Endometrial microvascular endothelial cells (primary cell): ENCODE results near the gene SYT9. TPM values are rescaled to one million over a fixed set of nuclear protein-coding genes. Genes with fewer than 3 reads are reported as not detected.

Experiments used
- in situ Hi-C: cut with HindIII; loops from 2 replicates; pipeline ENCODE4 v1.10.0; 2017; ENCODE audit warnings: low sequenced_read_pairs, low pct_unique_long_range_greater_than_20kb; ENCODE audit errors: inconsistent ontology term
- total RNA-seq: library from RNA; depleted of rRNA; stranded (reverse); fragments of >200 nt; gene quantifications from one replicate; pipeline ENCODE4 v1.2.3, GENCODE V29; 2015; ENCODE audit errors: inconsistent ontology term

The SYT9 gene
- total RNA-seq = 1.8 TPM

DNA sequence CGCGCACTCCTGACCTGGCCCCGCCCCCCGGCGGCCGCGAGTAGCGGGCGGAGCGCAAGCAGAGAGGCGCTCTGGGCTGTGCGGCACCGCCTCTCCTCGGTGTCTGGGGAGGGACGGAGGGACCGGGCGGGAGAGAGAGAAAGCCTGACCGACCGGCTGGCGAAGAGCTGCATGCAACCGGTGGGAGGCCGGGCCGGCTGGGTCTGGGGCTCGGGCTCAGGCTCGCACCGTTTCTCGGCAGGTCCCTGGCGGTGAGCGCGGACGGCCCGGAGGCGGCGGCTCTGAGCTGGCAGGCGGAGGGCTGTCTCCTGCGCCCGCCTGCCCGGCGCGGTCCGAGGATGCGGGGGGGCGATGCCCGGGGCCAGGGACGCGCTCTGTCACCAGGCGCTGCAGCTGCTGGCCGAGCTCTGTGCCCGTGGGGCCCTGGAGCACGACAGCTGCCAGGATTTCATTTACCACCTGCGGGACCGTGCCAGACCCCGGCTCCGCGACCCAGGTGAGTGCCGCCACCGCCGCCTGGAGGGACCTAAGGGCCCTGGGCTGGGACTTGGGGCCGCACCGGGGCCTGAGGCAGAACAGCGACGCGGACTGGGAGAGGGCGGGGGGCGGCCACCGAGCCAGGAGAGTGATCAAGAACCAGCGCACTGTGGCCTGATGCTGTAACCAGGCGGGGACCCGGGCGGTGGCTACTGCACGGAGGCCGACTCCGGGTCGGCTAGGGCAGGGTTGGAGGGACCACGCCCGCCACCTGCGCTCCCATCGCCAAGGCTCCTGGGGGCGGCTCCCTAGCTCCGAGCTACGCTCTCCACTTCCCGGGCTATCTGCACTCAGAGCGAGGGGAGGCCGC lies at the start of gene SYT9:
SYT9 (plus strand) TSS at position 69 of the 847 bp plus-strand sequence; CDS start at position 352, 283 bp downstream.
- in situ Hi-C loops = no loop called here

GRCh38 chr11:7202412-7202811 lies 49.3 kb upstream of the SYT9 start:
- in situ Hi-C loops = no loop called here

DNA sequence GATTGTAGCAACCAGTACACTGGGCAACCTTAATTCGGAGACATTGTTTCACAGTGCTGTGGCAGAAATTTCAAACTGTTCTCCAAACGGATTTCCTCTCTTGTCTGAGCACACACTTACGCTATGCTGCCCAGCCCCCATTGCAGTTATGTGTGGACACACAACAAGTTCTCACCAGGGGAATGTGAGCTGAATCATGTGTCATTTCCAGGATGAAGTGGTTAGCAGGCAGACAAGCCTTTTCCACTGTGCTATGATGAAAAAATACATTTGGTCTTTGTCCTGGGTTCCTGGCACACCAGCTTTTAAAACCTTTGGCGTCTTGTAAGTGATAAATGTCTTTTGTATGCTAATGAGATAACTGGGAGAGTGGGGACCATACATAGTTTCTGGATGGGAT lies 46.9 kb upstream of the SYT9 start:
- in situ Hi-C loops = no loop called here

DNA sequence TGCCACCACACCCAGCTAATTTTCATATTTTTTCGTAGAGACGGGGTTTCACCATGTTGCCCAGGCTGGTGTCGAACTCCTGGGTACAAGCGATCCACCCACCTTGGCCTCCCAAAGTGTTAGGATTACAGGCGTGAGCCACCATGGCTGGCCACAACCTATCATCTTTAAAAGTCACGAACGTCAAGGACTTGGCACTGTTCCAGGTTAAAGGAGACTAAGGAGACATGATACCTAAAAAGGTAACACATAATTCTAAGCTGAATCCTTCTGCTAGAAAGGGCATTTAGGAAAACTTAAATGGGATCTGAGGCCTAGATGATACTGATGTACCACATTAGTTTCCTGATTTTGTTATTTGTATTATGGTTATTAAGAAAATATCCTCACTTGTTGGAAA lies 43.3 kb upstream of the SYT9 start:
- in situ Hi-C loops = no loop called here

DNA sequence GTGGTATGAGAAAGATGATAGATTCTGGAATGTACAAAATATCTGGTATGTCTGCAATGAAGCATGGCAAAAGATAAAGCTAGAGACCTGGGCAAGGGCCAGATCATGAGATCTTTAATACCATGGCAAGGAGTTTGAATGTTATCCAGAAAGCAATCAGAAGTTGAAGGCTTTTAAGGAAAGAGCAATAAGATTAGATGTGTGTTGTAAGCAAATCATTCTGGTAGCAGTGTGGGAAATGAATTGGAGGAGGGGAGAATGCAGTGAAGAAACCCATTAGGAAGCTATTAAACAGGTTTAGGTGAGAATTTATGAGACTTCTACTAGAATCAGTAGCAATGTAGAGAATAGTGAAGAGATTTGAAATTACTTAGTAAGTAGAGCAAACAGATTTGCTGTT lies 32.2 kb upstream of the SYT9 start:
- in situ Hi-C loops = no loop called here

- in situ Hi-C loops = no loop called here
These were observed 31.1 kb upstream of the SYT9 start for GRCh38 chr11:7220636-7221035.

- in situ Hi-C loops = no loop called here
These were observed 29.1 kb upstream of the SYT9 start for GRCh38 chr11:7222619-7223018.

DNA sequence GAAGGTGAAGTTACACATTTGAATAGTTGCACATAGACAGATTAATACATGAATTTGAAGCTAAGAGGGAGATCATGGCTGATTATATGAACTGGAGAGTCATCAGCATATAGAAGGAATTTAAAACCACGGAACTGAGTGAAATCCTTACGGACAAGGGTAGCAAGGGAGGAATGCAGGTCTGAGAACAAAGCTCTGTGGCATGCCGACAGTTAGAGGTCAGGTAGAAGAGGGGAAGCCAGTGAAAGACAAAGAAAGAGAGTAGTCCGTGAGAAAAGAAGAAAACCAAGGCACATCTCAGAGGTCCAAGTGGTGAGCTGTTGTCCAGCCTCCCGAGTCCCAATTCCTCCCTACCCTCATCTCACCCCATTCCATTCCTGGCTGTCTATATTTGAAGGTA lies 11.8 kb upstream of the SYT9 start:
- in situ Hi-C loops = no loop called here

- in situ Hi-C loops = no loop called here
These were observed 6.4 kb upstream of the SYT9 start for GRCh38 chr11:7245341-7245740.

- in situ Hi-C loops = no loop called here
These were observed 5.5 kb upstream of the SYT9 start for GRCh38 chr11:7246179-7246578.

DNA sequence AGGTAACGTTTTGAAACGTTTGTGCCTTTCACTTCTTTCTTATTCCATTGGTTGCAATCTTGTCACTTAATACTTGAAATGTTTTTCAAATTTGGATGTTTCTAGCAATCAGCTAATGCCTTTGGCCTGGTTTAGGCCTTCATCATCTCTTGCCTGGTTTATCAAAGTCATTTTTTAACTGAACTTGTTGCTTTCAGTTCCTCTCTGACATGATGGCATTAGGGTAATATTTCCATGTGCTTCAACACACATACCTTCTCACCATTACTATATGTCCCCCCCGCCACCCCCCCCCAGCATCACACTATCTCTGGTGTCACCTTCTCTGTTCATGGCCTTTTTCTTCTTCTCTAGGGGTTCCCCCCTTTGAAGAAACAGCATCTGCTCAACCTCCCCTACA lies 1.5 kb upstream of the SYT9 start:
- in situ Hi-C loops = no loop called here

DNA sequence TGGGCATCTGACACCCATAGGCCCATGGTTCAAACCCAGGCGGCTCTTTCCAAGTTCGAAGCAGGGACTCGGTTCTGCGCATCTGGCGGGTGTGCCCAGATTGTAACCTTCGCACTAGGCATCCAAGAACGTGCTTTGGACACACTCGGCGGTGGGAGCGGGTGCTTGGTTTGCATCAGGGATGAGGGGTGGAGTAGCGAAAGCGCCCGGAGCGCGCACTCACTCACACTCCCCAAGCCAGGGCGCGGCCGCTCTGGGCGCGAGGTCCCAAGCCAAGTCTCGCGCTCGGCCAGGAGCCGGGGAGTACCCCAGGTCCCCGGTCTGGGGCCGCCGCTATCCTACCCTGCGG lies 243 bp upstream of the SYT9 start:
- in situ Hi-C loops = no loop called here

GRCh38 chr11:7252683-7253213 lies 1.0 kb downstream of the SYT9 start:
- in situ Hi-C loops = no loop called here

GRCh38 chr11:7253800-7254199 lies 2.1 kb downstream of the SYT9 start:
- in situ Hi-C loops = no loop called here

DNA sequence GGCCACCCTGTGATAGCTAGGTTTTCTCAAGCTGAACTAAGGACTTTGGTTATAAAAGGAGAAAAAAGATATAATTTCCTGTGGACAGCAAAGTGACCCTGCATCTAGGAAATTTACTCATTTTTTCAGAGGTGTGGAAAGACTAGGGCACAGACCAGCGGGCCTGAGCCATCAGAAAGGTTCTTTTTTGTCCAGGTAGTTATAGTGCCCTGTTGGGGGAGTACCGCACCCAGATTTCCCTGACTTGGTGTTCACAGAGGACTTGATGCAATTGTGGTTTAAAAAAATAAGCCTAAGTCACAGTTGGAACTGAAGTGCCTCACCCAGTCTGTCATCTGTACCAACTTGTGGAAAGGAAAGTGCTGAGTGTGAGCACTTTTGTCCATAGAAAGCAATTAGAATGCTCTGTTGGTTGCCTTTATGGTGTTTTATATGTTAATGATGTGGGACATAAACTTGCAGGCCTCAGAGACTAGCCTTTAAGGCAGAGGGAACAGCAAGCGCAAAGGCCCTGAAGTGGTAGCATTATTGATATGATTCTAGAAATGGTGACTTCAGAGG lies 3.1 kb downstream of the SYT9 start:
- in situ Hi-C loops = no loop called here

- in situ Hi-C loops = no loop called here
These were observed 5.2 kb downstream of the SYT9 start for GRCh38 chr11:7256943-7257342.

DNA sequence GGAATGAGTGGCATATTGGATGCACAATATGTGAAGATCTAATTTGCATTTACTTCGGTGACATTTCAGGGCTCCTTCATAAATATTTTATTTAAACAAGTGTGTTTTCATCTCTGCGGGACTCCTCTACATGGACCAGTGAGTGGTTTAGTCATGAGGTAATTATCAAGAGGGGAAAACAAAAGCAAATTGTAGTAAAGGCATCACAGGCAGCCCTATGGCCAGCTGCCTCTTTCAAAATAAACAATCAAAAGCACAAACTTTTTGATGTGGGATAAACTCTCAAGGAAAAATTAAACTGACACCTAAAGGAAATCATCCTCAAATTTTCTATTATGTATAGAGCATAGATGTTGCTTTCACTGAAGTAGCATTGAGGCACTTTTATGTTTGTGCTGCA lies 6.0 kb downstream of the SYT9 start:
- in situ Hi-C loops = no loop called here

GRCh38 chr11:7261578-7261977 lies 9.9 kb downstream of the SYT9 start:
- in situ Hi-C loops = no loop called here

DNA sequence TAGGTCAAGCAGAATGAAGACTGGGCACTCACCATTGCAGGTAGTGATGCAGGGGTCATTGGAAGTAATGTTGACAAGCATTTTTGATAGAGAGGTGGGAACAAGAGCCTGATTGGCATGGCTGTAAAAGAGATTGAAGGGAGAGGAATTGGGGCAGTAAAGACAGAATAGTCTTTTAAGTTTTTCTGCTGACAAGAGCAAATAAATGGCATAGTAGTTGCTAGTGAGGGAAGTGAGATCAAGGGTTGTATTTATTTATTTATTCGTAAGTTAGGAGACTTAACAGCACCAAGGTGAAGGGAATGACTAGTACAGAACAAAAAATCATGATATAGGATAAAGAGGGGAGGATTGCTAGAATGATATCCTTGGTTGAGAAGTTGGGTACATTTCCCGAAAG lies 11.0 kb downstream of the SYT9 start:
- in situ Hi-C loops = no loop called here

GRCh38 chr11:7263842-7264241 lies 12.1 kb downstream of the SYT9 start:
- in situ Hi-C loops = no loop called here
